Osteocyte (in vitro differentiated cells): ENCODE results near the gene SENP1. TPM values are rescaled to one million over a fixed set of nuclear protein-coding genes. Genes with fewer than 3 reads are reported as not detected.

Experiments used
- DNase-seq: peaks from one replicate; pipeline ENCODE4 v3.0.0; 2021; ENCODE audit warnings: mixed read lengths; ENCODE audit not compliant: unreplicated experiment; ENCODE audit errors: extremely low spot score
- H3K27ac Mint-ChIP-seq: one replicate; pipeline ENCODE4 v1.8.0; 2021; ENCODE audit warnings: mild to moderate bottlenecking, mixed read lengths; ENCODE audit not compliant: unreplicated experiment
- H3K27me3 Mint-ChIP-seq: one replicate; pipeline ENCODE4 v1.8.0; 2021; ENCODE audit warnings: mixed read lengths; ENCODE audit not compliant: unreplicated experiment
- H3K36me3 Mint-ChIP-seq: one replicate; pipeline ENCODE4 v1.8.0; 2021; ENCODE audit warnings: mixed read lengths; ENCODE audit not compliant: unreplicated experiment
- H3K4me1 Mint-ChIP-seq: one replicate; pipeline ENCODE4 v1.8.0; 2021; ENCODE audit warnings: mixed read lengths; ENCODE audit not compliant: unreplicated experiment
- H3K4me3 Mint-ChIP-seq: one replicate; pipeline ENCODE4 v1.8.0; 2021; ENCODE audit warnings: mild to moderate bottlenecking, moderate library complexity, mixed read lengths; ENCODE audit not compliant: unreplicated experiment
- H3K9me3 Mint-ChIP-seq: one replicate; pipeline ENCODE4 v1.8.0; 2021; ENCODE audit warnings: mixed read lengths; ENCODE audit not compliant: unreplicated experiment
- CTCF ChIP-seq: fragments of 200-600 bp; sonication (generic); IDR thresholded peaks from 2 replicates; pipeline ENCODE4 v1.5.0; 2021; ENCODE audit warnings: antibody characterized with exemption, mild to moderate bottlenecking, moderate library complexity
- microRNA-seq: library from miRNA; unstranded; fragments of <30 nt; microRNA quantifications from one replicate; pipeline ENCODE4 v1.1.0, GENCODE V29; 2020; ENCODE audit not compliant: unreplicated experiment
- total RNA-seq: library from RNA; stranded (reverse); gene quantifications from 2 replicates; pipeline ENCODE4 v1.2.1, GENCODE V29; 2021

SENP1 gene
- total RNA-seq, 1 donor from 2014 or later: 25.6 TPM

GRCh38 chr12:47995981-47996401 is 109.9 kb downstream of the SENP1 start:
- H3K27ac Mint-ChIP-seq: no peak overlapping the region
- TF ChIP-seq CTCF: no peak
- H3K36me3 Mint-ChIP-seq: no peaks in the 10 kb centered on the region
- H3K9me3 Mint-ChIP-seq: no peaks in the 10 kb centered on the region
- H3K4me1 Mint-ChIP-seq: peaks cover 4% of the 10 kb centered on the region
- peaks cover 49% of the 10 kb centered on the region for H3K27me3 Mint-ChIP-seq
- no peak for DNase-seq
- H3K4me3 Mint-ChIP-seq: no peak overlapping the region

GRCh38 chr12:47993491-47993890 is 112.4 kb downstream of the SENP1 start:
- Mint-ChIP-seq H3K4me1 (peaks cover 4% of the 10 kb centered on the region), H3K27ac (no peak overlapping the region), H3K9me3 (no peaks in the 10 kb centered on the region), H3K27me3 (peaks cover 30% of the 10 kb centered on the region), H3K36me3 (no peaks in the 10 kb centered on the region), H3K4me3 (no peak overlapping the region)
- no peak for TF ChIP-seq CTCF
- DNase-seq: no peak

Small RNA genes within 50 kb of the gene (microRNA-seq; reads per million reads assigned to microRNA genes)
- gene MIR6505: not detected

Other genes starting within 250 kb of the SENP1 start
- gene VDR, start 201.1 kb downstream of the SENP1 start, total RNA-seq: 1.9 and 2.7 TPM in 2 replicates
- gene TMEM106C, start 142.5 kb downstream of the SENP1 start, total RNA-seq: 53.2 and 60.9 TPM in 2 replicates
- gene COL2A1, start 101.6 kb downstream of the SENP1 start, total RNA-seq: 0.70 and 2.0 TPM in 2 replicates
- gene PFKM, start 13.3 kb upstream of the SENP1 start, total RNA-seq: 78.0 and 81.5 TPM in 2 replicates
- 34.4 and 36.1 TPM in 2 replicates for gene ASB8, start 51.4 kb upstream of the SENP1 start, total RNA-seq
- gene CCDC184, start 77.6 kb upstream of the SENP1 start, total RNA-seq: 0.29 and 0.32 TPM in 2 replicates
- gene OR10AD1, start 97.2 kb upstream of the SENP1 start, total RNA-seq: not detected in 2 replicates
- gene ZNF641, start 244.8 kb upstream of the SENP1 start, total RNA-seq: 11.9 and 18.5 TPM in 2 replicates